Measurements from ENCODE around the gene RAD51.
"Not testable (repeated sequence)": the region's sequence is repeated elsewhere in the genome, so short reads cannot be mapped to it uniquely, and the experiment has no call there.

The RAD51 gene

DNA sequence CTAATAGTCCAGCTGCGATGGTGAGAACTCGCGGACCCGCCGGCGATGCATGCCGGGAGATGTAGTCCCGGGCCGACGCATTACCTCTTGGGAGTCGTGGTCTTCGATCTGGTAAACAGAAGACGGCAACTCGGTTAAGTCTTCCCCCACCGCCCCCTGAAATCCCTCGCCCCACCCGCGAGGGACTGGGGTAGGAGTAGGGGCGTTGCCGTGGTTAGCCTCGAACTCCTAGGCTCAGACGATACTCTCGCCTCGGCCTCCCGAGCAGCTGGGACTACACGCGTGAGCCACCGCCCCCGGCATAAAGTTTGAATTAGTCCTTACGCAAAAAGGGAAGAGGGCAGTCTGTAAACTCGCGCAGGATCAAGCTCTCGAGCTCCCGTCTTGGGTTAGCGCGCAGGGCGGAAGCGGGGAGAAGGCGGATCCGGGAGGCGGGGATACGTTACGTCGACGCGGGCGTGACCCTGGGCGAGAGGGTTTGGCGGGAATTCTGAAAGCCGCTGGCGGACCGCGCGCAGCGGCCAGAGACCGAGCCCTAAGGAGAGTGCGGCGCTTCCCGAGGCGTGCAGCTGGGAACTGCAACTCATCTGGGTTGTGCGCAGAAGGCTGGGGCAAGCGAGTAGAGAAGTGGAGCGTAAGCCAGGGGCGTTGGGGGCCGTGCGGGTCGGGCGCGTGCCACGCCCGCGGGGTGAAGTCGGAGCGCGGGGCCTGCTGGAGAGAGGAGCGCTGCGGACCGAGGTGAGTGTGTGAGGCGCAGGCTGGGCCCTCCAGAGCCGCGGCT lies at the start of gene RAD51:
TSS of gene RAD51 (plus strand) at position 487 of the 781 bp plus-strand sequence. CDS start 3,585 bp downstream, outside the sequence.
- DNase-seq (ENCODE audit: low spot score), result peak; percentile 88

DNA sequence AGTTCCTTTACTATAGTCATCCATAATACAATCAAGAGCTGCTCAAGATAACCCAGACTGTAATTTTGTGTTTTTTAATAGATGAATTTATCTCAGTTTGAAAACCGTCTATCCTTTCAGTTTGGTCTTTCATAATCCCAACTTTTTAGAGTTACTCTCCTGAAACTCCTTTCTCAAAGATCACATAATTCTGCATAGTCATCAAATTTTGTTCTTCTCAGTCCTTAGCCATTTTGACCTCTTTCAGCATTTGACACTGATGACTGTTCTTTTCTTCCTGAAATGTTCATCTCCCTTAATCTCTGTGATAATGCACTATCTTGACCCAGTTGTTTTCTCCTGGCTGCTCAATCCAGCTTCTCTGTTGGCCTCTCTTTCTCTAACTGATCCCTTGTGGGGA lies 47.5 kb upstream of the RAD51 start:
- DNase-seq (ENCODE audit: low spot score), result no peak

DNA sequence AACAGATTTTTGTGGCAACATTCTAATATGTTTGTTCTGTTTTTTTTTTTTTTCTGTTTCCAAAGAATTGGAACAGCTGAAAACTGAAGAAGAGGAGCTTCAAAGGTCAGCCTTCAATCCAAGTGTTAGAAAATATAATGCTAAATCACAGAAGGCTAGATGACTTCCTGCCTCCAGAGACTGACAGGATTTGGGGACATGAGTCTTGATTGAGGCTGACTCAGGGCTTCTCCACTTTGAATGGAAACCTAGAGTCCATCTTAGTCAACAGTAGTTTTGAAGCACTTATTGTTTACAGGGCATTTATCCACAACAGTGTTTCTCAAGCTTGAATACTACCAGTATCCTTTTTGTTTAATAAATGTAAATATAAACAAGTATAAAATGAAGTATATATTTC lies 44.5 kb upstream of the RAD51 start:
- no peak for DNase-seq (ENCODE audit: low spot score)

DNA sequence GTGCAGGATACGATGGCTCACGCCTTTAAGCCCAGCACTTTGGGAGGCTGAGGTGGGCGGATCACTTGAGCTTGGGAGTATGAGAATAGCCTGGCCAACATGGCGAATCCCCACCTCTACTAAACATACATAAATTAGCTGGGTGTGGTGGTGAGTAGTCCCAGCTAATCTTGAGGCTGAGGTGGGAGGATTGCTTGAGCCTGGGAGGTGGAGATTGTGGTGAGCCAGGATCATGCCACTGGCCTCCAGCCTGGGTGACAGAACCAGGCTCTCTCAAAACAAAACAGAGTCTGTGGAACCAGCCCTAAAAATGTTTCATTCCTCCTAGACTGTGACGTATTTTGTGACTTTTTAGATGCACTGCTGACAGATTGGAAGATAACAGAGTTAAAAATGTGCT lies 34.3 kb upstream of the RAD51 start:
- no peak for DNase-seq (ENCODE audit: low spot score)

DNA sequence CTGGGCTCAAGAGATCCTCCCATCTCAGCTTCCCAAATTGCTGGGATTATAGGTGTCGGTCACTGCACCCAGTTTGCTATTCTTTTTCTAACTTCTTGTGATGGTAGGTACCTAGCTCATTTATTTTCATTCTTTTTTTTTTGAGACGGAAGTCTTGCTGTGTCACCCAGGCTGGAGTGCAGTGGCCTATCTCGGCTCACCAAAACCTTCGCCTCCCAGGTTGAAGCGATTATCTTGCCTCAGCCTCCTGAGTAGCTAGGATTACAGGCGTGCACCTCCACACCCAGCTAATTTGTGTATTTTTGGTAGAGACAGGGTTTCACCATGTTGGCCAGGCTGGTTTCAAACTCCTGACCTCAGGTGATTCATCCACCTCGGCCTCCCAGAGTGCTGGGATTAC lies 30.1 kb upstream of the RAD51 start:
- no peak for DNase-seq (ENCODE audit: low spot score)

DNA sequence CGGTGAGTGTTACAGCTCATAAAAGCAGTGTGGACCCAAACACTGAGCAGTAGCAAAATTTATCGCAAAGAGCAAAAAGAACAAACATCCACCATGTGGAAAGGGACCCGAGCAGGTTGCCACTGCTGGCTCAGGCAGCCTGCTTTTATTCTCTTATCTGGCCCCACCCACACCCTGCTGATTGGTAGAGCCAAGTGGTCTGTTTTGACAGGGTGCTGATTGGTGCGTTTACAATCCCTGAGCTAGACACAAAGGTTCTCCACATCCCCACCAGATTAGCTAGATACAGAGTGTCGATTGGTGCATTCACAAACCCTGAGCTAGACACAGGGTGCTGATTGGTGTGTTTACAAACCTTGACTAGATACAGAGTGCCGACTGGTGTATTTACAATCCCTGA lies 18.7 kb upstream of the RAD51 start:
- not testable (repeated sequence) for DNase-seq (ENCODE audit: low spot score)

DNA sequence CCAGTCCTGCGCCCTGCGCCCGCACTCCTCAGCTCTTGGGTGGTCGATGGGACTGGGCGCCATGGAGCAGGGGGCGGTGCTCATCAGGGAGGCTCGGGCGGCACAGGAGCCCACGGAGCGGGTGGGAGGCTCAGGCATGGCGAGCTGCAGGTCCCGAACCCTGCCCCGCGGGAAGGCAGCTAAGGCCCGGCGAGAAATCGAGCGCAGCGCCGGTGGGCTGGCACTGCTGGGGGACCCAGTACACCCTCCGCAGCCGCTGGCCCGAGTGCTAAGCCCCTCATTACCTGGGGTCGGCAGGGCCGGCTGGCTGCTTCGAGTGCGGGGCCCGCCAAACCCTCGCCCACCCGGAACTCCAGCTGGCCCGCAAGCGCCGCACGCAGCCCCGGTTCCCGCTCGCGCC lies 18.1 kb upstream of the RAD51 start:
- not testable (repeated sequence) for DNase-seq (ENCODE audit: low spot score)

DNA sequence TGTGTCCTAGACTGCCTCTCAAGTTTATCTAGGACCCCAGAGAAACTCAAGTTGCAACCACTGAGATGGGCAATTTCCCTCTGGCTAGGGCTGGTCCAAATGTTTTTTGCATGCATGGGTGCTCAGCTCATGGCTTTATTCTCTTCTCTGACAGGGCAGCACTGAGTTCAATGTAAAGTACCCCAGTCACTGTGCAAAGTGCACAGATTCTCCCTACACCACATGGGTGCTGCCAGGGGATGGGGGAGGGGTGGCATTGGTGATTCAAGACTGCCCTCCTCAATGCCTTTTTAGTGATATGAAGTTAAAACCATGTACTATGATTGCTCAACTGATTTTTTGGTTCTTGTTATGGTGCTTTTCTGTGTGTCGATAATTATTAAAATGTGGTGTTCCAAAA lies 14.8 kb upstream of the RAD51 start:
- no peak for DNase-seq (ENCODE audit: low spot score)

DNA sequence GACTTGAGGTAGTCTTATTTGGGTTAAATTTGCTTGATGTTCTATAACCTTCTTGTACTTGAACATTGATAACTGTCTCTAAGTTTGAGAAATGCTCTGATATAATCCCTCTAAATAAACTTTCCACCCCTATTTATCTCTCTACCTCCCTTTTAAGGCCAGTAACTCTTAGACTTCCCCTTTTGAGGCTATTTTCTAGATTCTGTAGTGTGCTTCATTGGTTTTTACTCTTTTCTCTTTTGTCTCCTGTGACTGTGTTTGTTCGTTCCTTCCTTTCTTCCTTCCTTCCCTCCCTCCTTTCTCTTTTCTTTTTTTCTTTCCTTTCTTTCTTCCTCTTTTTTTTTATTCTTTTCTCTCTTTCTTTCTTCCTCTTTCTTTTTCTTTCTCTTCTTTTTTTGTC lies 14.0 kb upstream of the RAD51 start:
- not testable (repeated sequence) for DNase-seq (ENCODE audit: low spot score)

DNA sequence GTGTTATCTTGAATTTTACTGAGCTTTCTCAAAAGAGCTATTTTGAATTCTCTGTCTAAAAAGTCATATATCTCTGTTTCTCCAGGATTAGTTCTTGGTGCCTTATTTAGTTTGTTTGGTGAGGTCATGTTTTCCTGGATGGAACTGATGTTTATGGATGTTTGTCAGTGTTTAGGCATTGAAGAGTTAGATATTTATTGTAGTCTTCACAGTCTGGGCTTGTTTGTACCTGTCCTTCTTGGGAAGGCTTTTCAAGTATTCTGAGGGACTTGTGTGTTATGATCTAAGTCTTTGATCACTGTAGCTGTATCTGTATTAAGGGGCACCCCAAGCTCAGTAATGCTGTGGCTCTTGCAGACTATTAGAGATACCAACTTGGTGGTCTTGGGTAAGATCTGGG lies 10.6 kb upstream of the RAD51 start:
- DNase-seq (ENCODE audit: low spot score), result no peak

DNA sequence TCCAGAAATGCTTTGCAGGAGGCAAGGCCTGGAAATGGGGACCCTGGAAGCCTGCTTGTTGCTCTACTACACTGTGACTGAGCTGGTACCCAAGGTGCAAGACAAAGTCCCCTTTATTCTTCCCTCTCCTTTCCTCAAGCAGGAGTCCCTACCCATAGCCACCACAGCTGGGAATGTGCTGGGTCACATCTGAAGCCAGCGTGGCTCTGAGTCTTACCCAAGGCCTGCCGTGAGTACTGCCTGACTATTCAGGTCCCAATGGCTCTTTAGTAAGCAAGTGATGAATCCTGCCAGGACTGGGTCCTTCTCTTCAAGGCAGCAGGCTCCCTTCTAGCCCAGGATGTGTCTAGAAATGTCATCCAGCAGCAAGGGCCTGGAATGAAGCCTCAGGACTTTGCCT lies 9.6 kb upstream of the RAD51 start:
- DNase-seq (ENCODE audit: low spot score), result no peak

DNA sequence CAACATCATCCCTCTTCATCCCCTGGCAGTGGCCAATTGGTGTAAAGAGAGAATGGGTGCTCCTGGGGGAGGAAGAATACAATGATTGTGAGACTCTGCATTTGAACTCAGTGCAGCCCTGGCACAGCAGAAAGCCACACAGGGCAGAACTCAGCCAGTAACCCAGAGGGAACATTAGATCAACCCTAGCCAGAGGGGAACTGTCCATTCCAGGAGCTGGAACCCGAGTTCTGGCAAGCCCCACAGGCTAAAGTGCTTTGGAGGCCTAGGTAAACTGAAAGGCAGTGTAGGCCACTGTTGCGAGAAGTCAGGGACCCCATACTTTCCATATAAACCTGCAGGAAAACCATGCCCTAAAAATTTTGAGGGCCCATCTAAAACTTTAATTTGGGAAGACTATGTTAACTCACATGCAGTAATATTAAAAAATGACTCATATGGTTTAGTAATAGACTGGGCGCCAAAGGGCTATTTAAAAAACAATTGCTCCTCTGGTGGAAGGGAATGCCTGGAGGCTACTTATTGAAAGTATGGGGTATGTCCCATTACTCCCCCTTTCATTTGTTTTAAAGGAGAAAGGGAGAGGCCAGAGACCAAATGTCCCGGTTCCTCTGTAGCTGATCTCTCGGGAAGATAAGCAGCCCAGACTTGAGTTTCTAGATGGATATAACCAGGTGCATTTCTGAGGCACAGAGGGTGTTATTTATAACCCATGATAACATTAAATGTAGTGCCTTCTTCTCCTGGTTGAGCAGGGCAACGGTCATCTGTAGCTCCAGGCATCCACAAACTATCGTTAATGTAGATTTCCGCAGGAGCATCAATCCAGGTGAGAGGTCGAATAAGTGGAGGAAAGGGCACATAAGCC lies 5.8 kb upstream of the RAD51 start:
- DNase-seq (ENCODE audit: low spot score), result no peak

DNA sequence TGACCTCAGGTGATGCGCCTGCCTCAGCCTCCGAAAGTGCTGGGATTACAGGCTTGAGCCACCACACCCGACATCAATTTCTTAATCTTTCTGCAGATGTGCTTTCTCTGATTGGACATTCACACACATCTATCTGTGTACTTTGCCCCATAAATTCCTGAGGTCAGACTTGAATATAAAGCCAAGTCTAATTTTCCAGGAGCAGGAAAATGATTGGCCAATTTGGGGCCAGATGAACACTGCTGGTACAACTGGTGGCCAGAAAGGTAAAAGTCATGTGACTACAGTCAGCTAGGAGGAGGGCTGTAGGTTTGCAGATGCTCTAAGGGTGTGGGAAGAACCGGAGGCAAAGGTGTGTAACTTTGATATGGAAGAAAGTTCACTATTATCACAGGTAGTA lies 3.2 kb upstream of the RAD51 start:
- no peak for DNase-seq (ENCODE audit: low spot score)

DNA sequence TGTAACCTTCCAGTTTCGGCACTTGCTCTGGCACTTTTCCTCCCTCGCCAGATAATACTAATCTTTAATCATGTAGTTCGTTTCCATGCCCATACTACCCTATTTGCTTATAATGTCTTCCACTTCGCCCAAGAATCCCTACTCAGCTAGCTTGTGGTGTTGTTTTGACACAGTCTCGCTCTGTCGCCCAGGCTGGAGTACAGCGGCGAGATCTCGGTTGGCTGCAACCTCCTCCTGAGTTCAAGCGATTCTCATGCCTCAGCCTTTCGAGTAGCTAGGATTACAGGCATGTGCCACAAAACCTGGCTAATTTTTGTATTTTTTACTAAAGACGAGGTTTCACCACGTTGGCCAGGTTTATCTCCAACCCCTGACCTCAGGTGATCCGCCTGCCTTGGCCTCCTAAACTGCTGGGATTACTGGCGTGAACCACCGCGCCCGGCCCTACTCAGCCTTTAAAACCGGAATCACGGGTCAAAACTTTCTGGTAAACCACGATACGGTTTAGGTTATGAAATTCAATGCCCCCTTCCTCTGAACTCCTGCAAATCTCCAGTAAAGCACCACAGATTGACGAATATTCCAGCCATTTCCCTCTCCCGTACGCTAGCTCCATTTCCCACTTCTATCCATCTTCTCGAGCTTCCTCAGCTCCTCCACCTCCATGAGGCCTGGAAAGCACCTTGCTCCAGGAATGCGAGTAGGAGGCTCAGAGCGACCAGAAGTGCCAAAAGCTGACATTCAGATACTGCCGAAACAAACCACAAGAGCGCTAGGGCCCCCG lies 878 bp upstream of the RAD51 start:
- DNase-seq (ENCODE audit: low spot score), result no peak

DNA sequence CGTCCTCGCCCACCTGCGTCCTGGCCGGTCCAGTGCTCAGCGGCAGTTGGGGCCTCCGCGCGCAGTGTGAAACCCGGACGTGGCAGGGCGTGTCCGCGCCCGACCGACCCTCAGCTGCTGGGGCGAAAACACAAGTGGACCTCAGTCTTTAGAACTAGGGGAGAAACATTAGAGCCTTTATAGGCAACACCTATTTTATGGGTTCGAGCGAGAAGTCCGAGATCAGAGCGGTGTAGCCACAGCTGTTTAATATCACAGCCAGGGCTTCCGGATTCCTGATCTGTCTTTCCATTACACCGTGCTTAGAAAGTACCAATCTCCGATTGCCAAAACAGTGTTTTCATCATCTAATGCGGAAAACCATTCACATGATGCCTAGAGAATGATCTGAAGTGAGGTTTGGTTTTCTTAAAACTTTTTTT lies 506 bp downstream of the RAD51 start:
- DNase-seq (ENCODE audit: low spot score), result no peak

DNA sequence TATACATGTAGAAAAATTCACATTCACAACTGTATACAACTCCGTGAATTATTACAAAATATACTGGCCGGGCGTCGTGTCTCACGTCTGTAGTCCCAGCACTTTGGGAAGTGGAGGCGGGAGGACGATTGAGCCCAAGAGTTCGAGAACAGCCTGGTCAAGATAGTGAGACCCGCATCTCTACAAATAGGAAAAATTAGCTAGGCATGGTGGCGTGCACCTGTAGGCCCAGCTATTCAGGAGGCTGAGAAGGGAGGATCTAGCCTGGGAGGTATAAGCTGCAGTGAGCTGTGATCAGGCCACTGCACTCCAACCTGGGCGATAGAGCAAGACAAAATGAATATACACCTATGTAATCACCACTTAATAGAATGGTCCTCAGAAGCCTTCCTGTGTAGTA lies 1.3 kb downstream of the RAD51 start:
- DNase-seq (ENCODE audit: low spot score), result no peak

DNA sequence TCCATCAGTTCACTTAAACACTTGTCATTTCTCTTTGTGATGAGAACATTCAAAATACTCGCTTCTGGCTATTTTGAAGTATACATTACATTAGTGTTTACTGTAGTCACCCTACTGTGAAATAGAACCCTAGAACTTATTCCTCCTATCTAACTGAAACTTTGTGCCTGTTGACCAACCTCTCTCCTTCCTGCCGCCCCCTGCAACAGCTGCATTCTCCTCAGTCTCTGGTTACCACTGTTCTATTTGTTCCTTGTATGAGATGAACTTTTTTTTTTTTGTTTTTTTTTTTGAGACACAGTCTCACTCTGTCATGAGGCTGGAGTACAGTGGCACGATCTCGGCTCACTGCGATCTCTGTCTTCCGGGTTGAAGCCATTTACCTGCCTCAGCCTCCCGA lies 2.9 kb downstream of the RAD51 start:
- no peak for DNase-seq (ENCODE audit: low spot score)

DNA sequence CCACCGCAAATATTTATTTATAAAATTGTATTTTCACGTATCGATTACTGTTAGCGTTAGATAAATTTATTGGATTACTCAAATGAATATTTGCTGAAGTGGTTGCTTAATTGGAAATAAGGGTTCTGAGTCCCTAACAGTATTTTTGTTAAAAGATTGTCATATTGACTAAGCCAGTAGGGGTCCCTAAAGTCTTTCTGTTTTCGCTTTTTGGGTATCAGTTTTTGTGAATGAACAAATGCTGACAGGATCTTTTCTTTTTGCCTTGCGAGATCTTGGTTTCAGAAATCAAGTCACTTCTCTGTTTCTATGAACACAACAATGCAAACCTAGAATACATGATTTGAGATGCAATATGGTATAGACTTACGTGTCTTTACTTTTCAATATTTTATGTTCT lies 7.1 kb downstream of the RAD51 start:
- no peak for DNase-seq (ENCODE audit: low spot score)

DNA sequence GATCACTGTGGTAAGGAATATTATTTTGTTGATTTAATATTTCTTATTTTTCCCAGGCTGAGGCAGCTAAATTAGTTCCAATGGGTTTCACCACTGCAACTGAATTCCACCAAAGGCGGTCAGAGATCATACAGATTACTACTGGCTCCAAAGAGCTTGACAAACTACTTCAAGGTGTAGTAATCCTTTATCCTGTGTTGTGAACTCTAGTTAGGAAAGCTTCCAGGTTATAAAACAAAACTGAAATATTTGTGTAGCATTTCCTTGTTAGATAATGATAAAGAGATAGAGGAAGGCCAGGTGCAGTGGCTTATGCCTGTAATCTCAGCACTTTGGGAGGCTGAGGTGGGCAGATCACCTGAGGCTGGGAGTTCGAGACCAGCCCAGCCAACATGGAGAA lies 11.1 kb downstream of the RAD51 start:
- no peak for DNase-seq (ENCODE audit: low spot score)

DNA sequence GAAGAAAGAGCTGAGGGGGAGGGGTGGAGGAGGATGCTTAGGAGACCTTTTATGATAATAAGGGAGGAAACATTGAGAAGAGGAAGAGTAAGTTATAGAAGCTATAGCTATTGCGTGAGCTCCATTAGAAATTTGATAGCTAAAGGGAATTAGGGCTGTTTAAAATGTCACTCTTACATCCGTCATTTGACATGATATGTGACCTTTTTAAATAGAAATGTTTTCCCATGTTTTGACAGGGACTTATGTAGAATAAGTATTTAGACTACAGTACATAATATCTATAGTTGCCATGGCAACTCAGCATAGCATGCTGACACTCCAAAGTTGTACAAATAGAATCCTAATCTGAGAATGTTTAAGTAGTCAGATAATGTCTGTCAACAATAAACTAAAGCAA lies 19.2 kb downstream of the RAD51 start:
- no peak for DNase-seq (ENCODE audit: low spot score)

DNA sequence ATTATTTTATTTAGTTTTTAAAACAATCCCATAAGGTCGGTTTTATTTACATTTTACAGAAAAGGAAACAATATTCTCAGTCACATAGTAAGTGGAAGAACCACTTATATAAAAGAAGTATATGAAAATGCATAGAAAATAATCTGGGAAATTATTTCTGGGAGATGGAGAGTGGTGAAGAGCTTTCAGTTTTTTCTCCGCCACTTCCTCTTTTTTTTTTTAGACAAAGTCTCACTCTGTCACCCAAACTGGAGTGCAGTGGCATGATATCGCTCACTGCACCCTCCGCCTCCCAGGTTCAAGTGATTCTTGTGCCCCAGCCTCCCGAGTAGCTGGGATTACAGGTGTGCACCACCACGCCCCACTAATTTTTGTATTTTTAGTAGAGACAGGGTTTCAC lies 21.2 kb downstream of the RAD51 start:
- DNase-seq (ENCODE audit: low spot score), result no peak

DNA sequence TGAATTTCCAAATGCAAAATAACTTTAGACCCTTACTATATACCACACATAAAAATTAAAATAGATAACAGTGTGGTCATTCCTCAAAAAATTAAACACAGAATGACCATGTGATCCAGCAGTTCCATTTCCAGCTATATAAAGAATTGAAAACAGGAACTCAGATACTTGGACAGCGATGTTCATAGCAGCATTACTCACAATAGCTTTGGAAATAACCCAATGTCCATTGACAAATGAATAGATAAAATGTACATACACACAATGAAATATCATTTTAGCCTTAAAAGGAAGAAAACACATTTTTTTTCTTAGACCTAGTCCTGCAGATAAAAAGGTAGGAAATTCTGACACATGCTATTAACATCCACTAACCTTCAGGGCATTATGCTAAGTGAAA lies 26.7 kb downstream of the RAD51 start:
- no peak for DNase-seq (ENCODE audit: low spot score)

DNA sequence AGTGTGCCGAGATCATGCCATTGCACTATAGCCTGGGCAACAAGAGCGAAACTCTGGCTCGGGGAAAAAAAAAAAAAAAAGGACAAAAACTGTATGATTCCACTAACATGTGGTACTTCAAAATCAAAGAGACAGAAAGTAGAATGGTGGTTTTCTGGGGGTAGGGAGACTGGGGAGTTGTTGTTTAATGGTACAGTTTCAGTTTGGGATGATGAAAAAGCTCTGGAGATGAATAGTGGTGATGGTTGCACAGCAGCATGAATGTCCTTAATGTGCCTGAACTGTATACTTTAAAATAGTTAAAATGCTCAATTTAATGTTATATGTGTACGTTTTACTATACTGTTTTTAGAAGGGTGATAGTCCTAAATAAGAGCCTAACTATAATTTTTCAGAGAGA lies 27.4 kb downstream of the RAD51 start:
- DNase-seq (ENCODE audit: low spot score), result no peak

Measured in globus pallidus (tissue), 1 donor.